GM18909 (cell line): ENCODE data around the gene ASAH2.

Source experiments
- ATAC-seq: cut with Tn5 transposase; IDR thresholded peaks from one replicate; pipeline ENCODE4 v1.9.1; 2021; ENCODE audit warnings: mild to moderate bottlenecking; ENCODE audit not compliant: unreplicated experiment, poor library complexity

The ASAH2 gene

GRCh38 chr10:50210876-50211275 is 40.4 kb downstream of the ASAH2 start:
- ATAC-seq, result no peak
